HL-60 (cell line): Measurements from ENCODE around the gene CDT1.

Experiments used
- CTCF ChIP-seq: IDR thresholded peaks from one replicate; pipeline ENCODE4 v1.5.1; 2011; ENCODE audit warnings: low read length, control low read depth, inconsistent platforms; ENCODE audit not compliant: insufficient read depth
- GABPA ChIP-seq: IDR thresholded peaks from 2 replicates; pipeline ENCODE4 v1.6.1; 2012; ENCODE audit warnings: low read depth
- POLR2AphosphoS5 ChIP-seq: IDR thresholded peaks from 2 replicates; pipeline ENCODE4 v1.6.1; 2012; ENCODE audit warnings: low read depth
- REST ChIP-seq: IDR thresholded peaks from 2 replicates; pipeline ENCODE4 v1.6.1; 2012; ENCODE audit warnings: low read depth; ENCODE audit not compliant: insufficient replicate concordance

GRCh38 chr16:88793251-88793954 lies 10.2 kb upstream of the CDT1 start:
- no peak for TF ChIP-seq CTCF
- TF ChIP-seq REST = no peak
- TF ChIP-seq POLR2AphosphoS5 = peak; percentile 54; the same call in 1 of the 2 replicates
- TF ChIP-seq GABPA = no peak
